ENCODE data around the gene SFT2D2. TPM values are rescaled to one million over a fixed set of nuclear protein-coding genes. Genes with fewer than 3 reads are reported as not detected.

Gene SFT2D2
- total and polyA plus RNA-seq, 7 donors: 2.5 to 43.2 (median 36.7) TPM

DNA sequence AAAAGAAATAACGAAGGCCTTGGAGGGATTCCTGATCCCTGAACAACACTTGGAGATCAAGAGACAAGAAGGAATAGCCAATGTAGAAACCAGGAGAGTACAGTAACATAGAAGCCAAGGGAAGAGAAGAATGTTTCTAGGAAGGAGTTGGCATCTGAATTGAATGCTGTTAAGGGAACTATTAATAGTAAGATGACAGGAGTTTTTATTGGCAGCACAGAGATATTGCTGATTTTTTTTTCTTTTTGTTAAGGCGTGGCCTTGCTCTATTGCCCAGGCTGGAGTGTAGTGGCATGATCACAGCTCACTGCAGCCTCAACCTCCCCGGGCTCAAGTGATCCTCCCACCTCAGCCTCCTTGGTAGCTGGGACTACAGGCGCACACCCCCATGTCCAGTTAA lies 9.6 kb upstream of the SFT2D2 start:
- H3K4me3 ChIP-seq: no peak overlapping the region
- no peaks in the 10 kb centered on the region for H3K36me3 ChIP-seq
- H3K27me3 ChIP-seq: no peaks in the 10 kb centered on the region
- peaks cover 0 to 11% (median 1%) of the 10 kb centered on the region in 4 donors for H3K9me3 ChIP-seq
- H3K4me1 ChIP-seq: no peaks in the 10 kb centered on the region
- no peak for TF ChIP-seq POLR2A (IDR thresholded peaks at IDR 0.05)
- no peak for TF ChIP-seq EP300 (IDR thresholded peaks at IDR 0.05)
- TF ChIP-seq, protein P1, sequence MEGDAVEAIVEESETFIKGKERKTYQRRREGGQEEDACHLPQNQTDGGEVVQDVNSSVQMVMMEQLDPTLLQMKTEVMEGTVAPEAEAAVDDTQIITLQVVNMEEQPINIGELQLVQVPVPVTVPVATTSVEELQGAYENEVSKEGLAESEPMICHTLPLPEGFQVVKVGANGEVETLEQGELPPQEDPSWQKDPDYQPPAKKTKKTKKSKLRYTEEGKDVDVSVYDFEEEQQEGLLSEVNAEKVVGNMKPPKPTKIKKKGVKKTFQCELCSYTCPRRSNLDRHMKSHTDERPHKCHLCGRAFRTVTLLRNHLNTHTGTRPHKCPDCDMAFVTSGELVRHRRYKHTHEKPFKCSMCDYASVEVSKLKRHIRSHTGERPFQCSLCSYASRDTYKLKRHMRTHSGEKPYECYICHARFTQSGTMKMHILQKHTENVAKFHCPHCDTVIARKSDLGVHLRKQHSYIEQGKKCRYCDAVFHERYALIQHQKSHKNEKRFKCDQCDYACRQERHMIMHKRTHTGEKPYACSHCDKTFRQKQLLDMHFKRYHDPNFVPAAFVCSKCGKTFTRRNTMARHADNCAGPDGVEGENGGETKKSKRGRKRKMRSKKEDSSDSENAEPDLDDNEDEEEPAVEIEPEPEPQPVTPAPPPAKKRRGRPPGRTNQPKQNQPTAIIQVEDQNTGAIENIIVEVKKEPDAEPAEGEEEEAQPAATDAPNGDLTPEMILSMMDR (IDR thresholded peaks at IDR 0.05): no peak
- no peak for TF ChIP-seq POLR2AphosphoS5 (IDR thresholded peaks at IDR 0.05)
- no peak for DNase-seq
- WGBS, 2 donors: 85 to 89% methylated on average over 4 of the region's 4 CpGs
- H3K27ac ChIP-seq: no peak overlapping the region
- intact Hi-C loops (cut with DNase I): no loop called here

DNA sequence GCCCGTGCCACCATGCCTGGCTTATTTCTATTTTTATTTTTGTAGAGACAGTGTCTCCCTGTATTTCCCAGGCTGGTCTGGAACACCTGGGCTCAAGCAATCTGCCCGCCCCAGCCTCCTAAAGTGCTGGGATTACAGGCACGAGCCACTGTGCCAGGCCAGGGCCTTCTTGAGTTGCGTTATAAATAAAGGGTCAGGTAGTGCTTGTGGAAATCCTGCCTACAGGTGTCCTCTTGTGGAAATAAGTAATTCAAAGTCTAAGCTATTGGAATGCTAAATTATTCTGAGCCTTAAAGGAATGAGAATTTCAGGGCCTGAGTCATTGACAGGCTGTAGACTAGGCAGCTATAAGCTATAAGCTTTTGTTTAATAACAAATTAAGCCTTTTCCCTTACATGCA lies 8.1 kb upstream of the SFT2D2 start:
- Histone ChIP-seq H3K27ac (no peak overlapping the region), H3K27me3 (no peaks in the 10 kb centered on the region), H3K9me3 (peaks cover 0 to 7% (median 0%) of the 10 kb centered on the region in 4 donors), H3K4me1 (no peaks in the 10 kb centered on the region), H3K36me3 (no peaks in the 10 kb centered on the region), H3K4me3 (no peak overlapping the region)
- intact Hi-C loops (cut with DNase I): no loop called here
- DNase-seq: no peak
- TF ChIP-seq EP300 (IDR thresholded peaks at IDR 0.05) (no peak), POLR2A (IDR thresholded peaks at IDR 0.05) (no peak), POLR2AphosphoS5 (IDR thresholded peaks at IDR 0.05) (no peak)
- TF ChIP-seq, protein P1 (IDR thresholded peaks at IDR 0.05): no peak
- 95% methylated on average over 4 of the region's 4 CpGs for WGBS, 2 donors

DNA sequence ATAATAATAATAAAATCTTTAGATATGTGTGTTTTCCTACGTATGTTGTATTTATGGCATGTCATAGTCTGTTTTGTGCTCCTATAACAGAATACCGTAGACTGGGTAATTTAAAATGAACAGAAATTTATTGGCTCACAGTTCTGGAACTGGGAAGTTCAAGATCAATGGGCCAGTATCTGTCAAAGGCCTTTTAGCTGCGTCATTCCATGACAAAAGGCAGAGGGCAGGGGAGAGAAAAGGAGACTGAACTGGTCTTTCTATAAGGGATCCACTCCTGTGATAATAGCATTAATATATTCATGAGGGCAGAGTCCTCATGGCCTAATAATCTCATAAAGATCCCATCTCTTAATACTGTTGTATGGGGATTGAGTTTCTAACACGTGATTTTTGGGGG lies 7.1 kb upstream of the SFT2D2 start:
- whole genome bisulfite sequencing, 2 donors: 91 to 92% methylated on average over 4 of the region's 4 CpGs
- Histone ChIP-seq H3K27ac (no peak overlapping the region), H3K4me3 (no peak overlapping the region), H3K36me3 (no peaks in the 10 kb centered on the region), H3K4me1 (no peaks in the 10 kb centered on the region), H3K27me3 (no peaks in the 10 kb centered on the region), H3K9me3 (no peaks in the 10 kb centered on the region)
- intact Hi-C loops (cut with DNase I): no loop called here
- no peak for DNase-seq
- TF ChIP-seq POLR2AphosphoS5 (IDR thresholded peaks at IDR 0.05) (no peak), EP300 (IDR thresholded peaks at IDR 0.05) (no peak), POLR2A (IDR thresholded peaks at IDR 0.05) (no peak)
- TF ChIP-seq, protein P1 (IDR thresholded peaks at IDR 0.05): no peak

- Histone ChIP-seq H3K4me1 (peaks cover 0 to 6% (median 1%) of the 10 kb centered on the region in 4 donors), H3K27me3 (no peaks in the 10 kb centered on the region), H3K27ac (no peak overlapping the region), H3K9me3 (no peaks in the 10 kb centered on the region), H3K36me3 (no peaks in the 10 kb centered on the region), H3K4me3 (no peak overlapping the region)
- TF ChIP-seq EP300 (IDR thresholded peaks at IDR 0.05): no peak
- TF ChIP-seq POLR2A (IDR thresholded peaks at IDR 0.05): no peak
- no peak for TF ChIP-seq POLR2AphosphoS5 (IDR thresholded peaks at IDR 0.05)
- TF ChIP-seq, protein P1 (IDR thresholded peaks at IDR 0.05): no peak
- WGBS, 2 donors: 57 to 78% methylated on average over 6 of the region's 6 CpGs
- DNase-seq: no peak
- intact Hi-C loops (cut with DNase I): loop anchor here (10.0 kb wide), 1 partner anchor 884 kb away; the partner anchor contains the start of gene ATP1B1
Measured at GRCh38 chr1:168220470-168220871, 5.3 kb upstream of the SFT2D2 start.

- TF ChIP-seq POLR2AphosphoS5 (IDR thresholded peaks at IDR 0.05) (no peak), POLR2A (IDR thresholded peaks at IDR 0.05) (no peak), EP300 (IDR thresholded peaks at IDR 0.05) (no peak)
- TF ChIP-seq, protein P1 (IDR thresholded peaks at IDR 0.05): no peak
- Histone ChIP-seq H3K36me3 (no peaks in the 10 kb centered on the region), H3K27me3 (no peaks in the 10 kb centered on the region), H3K4me3 (no peak overlapping the region), H3K27ac (no peak overlapping the region), H3K4me1 (peaks cover 0 to 7% (median 1%) of the 10 kb centered on the region in 4 donors), H3K9me3 (no peaks in the 10 kb centered on the region)
- intact Hi-C loops (cut with DNase I): loop anchor here (10.0 kb wide), 1 partner anchor 884 kb away; the partner anchor contains the start of gene ATP1B1
- WGBS, 2 donors: 88 to 91% methylated on average over 2 of the region's 2 CpGs
- no peak for DNase-seq
Measured at GRCh38 chr1:168221275-168221674, 4.5 kb upstream of the SFT2D2 start.
